ENCODE data around the gene ZEB2.

The ZEB2 gene

DNA sequence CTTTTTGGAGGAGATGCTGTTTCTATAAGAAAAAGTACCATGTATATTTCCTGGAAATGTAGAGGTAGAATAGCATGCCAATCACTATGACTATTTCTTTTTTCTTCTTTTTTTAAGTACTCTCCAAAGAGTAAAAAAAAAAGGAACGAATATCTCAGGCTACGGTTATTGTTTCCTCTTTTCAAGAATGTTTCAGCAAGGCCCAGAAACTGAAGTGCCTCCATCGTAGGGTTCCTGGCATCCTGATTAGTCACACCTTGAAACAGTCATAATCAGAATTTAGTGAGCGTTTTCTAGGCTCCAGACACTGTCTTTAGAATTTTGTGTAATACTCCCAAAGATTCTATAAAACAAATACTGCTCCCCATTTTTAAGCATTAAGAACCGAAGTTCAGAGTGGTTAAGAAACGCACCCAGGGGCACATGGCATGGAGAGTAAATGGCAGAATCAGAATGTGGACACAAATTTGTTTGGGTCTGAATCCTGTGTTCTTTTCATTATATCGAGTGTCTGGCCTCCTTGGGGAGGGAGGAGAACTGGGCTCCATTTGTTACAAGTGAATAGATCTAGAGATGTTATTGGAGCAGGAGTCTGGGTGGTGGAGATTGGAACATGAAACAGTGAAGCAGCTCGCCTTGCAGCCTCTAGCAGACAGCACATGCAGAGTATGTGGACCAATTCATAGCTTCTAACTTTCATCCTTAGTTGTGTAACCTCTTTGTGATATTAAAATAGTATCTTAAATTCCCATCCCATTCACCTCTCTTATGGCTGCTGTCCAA, 26.7 kb downstream of the ZEB2 start:
- DNase-seq, result no peak

- DNase-seq, result no peak
Measured at GRCh38 chr2:144490857-144491256, 29.1 kb downstream of the ZEB2 start.

GRCh38 chr2:144490017-144490416, 29.9 kb downstream of the ZEB2 start:
- DNase-seq, result no peak

DNA sequence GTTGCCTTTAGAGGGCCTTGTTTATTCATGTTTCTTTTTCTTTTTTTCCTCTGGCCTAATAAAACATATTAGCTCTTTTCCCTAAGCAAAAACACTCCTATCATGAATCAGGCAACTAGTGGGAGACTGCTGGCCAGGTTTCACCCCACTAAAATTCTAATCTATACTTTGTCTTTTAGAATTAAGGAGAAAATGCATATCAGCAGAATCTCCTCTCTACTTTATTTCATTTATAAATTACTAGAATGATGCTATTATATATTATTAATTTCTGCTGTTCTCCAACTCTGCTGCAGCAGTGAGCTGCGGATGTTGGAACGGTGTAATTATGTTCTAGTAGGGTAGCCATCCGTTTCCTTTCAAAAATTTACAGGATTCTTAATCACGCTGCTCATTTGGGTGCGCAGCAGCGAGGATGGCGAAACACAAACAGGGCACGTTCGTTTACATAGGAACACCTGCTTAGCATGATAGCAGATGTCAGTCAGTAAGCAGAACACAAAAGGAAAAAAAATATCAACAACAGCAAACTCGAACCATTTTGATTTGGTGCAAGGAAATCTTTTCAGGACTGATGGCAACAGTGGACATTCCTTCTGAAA, 30.5 kb downstream of the ZEB2 start:
- peak; percentile 54 for DNase-seq

DNA sequence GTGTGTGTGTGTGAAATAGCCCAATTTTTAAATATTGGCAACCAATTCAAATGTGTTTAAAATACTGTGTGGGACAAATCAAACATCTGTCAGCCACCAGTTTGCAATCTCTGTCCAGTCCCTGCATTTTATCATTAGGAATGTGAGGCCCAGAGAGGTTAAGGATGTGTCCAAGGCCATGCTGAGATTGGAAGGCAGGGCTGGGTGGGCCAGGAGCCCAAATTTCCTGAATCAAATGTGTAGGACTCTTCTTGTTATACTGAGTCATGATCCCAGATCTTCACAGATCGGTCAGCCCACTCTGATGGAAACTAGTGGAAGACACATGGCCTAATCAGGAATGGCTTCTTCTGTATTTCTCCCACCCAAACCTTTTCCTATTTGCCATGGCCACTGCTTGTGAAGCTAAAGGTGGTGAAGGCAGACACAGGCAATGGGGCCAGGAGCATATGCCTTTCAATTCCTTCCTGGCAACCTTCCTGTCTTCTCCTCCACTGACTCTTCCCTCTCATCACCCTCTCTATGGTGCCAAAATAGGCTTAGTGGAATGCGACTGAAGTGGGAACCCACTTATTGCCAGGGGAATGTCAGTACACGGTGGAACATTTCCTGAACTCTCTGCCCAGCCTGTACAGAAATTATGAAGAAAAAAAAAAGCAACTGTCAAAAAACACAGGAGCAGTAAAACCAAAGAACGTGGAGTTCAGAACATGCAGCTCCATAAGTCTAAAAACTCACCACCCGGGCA, 35.5 kb downstream of the ZEB2 start:
- no peak for DNase-seq

DNA sequence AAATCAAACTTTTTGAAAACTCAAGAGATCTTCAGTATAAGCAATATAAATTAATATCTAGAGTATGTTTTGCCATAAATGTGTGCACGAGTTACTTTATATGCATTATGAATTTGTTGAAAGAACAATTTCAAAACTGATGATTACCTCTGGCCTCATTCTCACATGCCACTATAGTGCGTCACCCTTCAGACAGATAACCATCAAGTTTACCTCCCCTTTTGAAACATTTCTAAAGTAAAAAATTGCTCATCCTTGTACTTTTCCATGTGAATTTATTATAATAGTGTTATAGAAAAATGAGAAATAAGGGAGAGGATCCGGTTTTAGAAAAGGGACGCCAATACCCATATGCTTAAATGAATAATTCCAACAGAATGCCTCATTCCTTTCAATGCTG, 38.3 kb downstream of the ZEB2 start:
- no peak for DNase-seq

- no peak for DNase-seq
Measured at GRCh38 chr2:144481109-144481508, 38.8 kb downstream of the ZEB2 start.

DNA sequence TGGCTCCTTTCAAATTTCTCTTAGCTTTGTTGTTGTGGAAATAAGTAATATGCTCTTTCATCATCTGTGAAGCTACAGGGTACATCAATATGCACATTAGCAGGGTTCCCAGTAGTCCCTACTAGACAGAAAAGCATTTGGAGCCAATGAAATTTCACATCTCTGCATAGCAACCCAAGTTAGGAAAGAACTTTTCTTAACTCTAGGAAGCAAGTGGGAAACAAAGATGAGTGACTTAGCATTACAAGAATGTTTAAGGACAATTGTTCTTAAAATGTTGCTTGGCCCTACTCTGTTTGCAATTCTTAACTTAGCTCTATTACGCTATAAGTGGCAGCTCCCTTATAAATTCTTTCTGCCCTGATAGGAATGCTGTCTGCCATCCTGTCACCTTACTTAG, 39.6 kb downstream of the ZEB2 start:
- no peak for DNase-seq

DNA sequence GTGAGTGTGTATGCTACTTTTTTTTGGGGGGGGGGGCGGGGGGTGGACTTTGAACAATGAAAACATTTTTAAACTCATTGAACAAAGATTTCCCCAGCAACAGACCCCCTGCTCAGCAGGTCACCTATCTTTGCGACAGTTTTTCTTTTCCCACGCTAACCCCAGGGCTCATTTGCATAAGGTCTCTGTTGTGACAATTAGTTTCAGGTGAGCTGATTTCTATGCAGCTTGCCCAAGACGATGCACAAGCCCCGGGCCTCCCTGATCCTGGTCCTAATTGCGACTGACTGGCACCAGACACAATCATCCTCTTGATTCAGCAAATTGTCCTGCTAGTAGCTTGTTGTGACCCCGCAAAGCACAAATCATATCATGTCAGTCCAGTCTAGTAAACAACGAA, 40.3 kb downstream of the ZEB2 start:
- no peak for DNase-seq

DNA sequence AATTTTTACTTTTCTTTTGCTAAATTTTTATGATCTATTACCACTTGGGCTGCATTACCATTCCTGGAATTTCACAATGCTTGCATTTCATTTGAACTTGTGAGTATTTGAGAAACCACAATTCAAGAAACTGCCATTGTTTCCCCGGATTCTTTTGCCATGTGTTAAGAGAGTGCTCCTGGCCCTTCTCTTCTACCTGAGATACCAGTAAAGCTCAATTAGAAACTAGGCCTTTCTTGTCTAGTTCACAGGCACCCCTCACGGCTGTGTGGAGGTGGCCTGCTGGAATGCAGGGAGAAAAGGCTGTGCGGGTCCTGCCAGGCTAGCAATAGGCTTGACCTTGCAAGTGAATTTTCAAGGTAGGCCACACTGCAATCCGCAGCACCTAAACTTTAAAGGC, 40.8 kb downstream of the ZEB2 start:
- DNase-seq, result no peak

DNA sequence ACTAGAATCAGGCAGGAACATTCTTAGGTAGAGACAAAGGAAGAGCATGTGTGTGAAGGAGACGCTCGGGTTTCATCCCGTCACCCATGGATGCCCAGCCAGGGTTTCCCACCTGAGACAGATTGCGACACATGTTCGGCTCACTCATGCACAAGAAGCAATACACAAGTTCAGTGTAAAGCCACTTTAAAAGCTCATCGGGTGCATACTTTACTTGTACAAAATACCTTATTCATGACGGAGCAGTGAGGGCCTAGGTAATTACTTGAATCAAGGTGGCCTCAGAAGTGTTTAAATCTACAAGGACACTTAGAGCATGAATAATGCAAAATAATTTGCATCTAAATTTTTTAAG, 42.0 kb downstream of the ZEB2 start:
- no peak for DNase-seq

- no peak for DNase-seq
Measured at GRCh38 chr2:144477281-144477956, 42.5 kb downstream of the ZEB2 start.

DNA sequence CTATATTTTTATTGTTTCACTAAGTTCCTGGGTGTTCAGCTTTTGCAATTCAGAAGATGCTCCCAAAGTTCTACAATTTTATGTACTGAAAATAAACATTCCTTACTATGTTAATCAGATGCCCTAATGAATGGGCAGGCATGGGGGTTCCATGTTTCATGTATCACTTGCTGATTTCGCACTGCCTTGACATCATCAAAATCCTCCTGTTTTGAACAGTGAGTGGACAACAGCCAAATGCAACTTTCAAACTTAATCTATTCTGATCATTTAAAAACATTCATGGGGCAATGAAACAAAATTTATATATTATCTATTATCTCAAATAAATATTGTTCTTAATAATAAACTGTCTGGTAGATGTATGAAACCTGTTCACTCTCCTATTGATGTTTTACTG, 43.2 kb downstream of the ZEB2 start:
- DNase-seq, result no peak

- DNase-seq, result no peak
Measured at GRCh38 chr2:144475569-144476275, 44.2 kb downstream of the ZEB2 start.

- no peak for DNase-seq
Measured at GRCh38 chr2:144475044-144475443, 44.9 kb downstream of the ZEB2 start.

DNA sequence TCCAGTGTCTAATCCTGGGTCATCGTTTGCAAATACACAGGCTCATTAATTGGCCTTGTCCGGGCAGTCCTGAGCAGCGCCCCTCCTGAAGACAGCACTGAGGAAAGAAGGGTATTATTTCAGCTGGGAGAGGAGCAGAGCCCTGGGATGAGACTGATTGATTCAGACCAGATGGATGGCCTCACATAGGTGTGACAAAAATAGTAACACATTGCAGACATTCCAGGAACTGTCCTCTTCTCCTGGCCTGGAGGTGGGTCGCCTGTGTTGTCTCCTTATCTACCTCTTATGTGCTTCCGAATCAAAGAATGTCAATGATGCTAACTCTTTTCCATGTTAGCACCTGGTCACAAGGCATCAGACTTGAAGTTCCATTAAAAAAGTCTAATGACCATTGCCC, 45.9 kb downstream of the ZEB2 start:
- DNase-seq, result no peak

- DNase-seq, result no peak
Measured at GRCh38 chr2:144472911-144473310, 47.0 kb downstream of the ZEB2 start.

DNA sequence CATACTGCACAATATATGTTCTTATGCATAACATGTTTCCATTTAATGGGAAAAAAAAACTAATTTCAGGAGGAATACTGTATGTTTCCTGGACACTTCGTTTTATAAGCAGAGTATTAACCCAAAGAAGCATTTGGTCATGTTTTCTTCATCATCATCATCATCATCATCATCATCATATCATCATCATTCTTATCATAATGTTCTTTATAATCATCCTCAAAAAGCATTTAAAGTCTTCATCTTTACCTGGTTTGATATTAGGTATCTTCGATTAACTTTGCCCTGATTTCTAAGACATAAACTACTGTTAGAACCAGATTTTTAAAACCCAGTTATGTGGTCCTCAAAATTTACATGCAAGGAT, 47.9 kb downstream of the ZEB2 start:
- no peak for DNase-seq

GRCh38 chr2:144471305-144472045, 48.4 kb downstream of the ZEB2 start:
- no peak for DNase-seq

GRCh38 chr2:144470816-144471215, 49.1 kb downstream of the ZEB2 start:
- no peak for DNase-seq

DNA sequence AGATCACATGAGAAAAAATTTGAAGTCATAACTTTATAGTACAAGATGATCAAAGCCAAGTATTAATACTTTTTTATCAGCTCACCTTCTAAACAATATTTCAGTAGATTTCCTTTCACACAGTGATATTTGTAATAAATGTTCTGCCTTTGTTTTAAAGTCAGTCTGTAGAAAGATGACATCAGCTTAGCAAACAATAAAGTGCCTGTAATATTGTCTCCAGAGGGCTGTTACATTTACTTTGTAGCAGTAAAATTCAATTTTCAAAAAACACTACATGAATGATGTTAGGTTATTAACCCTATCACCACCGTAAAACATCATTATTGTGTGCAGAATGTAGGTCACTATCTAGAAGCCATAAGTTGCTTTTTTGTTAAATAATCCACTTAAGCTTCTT, 49.6 kb downstream of the ZEB2 start:
- DNase-seq, result no peak

- no peak for DNase-seq
Measured at GRCh38 chr2:144469798-144470197, 50.1 kb downstream of the ZEB2 start.

All from NCI-H1417 treated with DMSO at 0.1 percent for 48 hours (cell line).